ENCODE measurements around the gene HES6. TPM values are rescaled to one million over a fixed set of nuclear protein-coding genes. Genes with fewer than 3 reads are reported as not detected.
A peak's percentile ranks its signal among the peaks of the same experiment; 100 is the strongest.

Gene HES6
- total RNA-seq, 4 donors from 2014 or later = 10.2 to 17.0 (median 11.2) TPM

- H3K4me3 ChIP-seq = no peak overlapping the region
- intact Hi-C loops (cut with DNase I) = no loop called here
- TF ChIP-seq POLR2A (IDR thresholded peaks at IDR 0.05; ENCODE audit: low read depth) = no peak
- no peak for TF ChIP-seq CTCF (IDR thresholded peaks at IDR 0.05)
- H3K9me3 ChIP-seq = no peaks in the 10 kb centered on the region
- H3K36me3 ChIP-seq = no peaks in the 10 kb centered on the region
- peaks cover 12 to 39% (median 36%) of the 10 kb centered on the region in 4 donors for H3K4me1 ChIP-seq
- DNase-seq (ENCODE audit: extremely low spot score) = no peak
- 95% methylated on average over 7 of the region's 7 CpGs for WGBS
- H3K27ac ChIP-seq (replicated peaks in 1 of 4) = no peak overlapping the region
- H3K27me3 ChIP-seq = peaks cover 0 to 13% (median 0%) of the 10 kb centered on the region in 4 donors
Observed at GRCh38 chr2:238235856-238236255, 4.0 kb downstream of the HES6 start.

GRCh38 chr2:238235331-238235732 lies 4.5 kb downstream of the HES6 start:
- Histone ChIP-seq H3K4me3 (no peak overlapping the region), H3K36me3 (no peaks in the 10 kb centered on the region), H3K27me3 (peaks cover 0 to 9% (median 0%) of the 10 kb centered on the region in 4 donors), H3K4me1 (peaks cover 7 to 37% (median 36%) of the 10 kb centered on the region in 4 donors), H3K9me3 (no peaks in the 10 kb centered on the region), H3K27ac (replicated peaks in 1 of 4) (no peak overlapping the region)
- DNase-seq (ENCODE audit: extremely low spot score) = no peak
- intact Hi-C loops (cut with DNase I) = no loop called here
- 85% methylated on average over 11 of the region's 11 CpGs for WGBS
- TF ChIP-seq CTCF (IDR thresholded peaks at IDR 0.05) (no peak), EP300 (IDR thresholded peaks at IDR 0.05) (no peak), POLR2A (IDR thresholded peaks at IDR 0.05; ENCODE audit: low read depth) (no peak), POLR2AphosphoS5 (IDR thresholded peaks at IDR 0.05) (no peak)

DNA sequence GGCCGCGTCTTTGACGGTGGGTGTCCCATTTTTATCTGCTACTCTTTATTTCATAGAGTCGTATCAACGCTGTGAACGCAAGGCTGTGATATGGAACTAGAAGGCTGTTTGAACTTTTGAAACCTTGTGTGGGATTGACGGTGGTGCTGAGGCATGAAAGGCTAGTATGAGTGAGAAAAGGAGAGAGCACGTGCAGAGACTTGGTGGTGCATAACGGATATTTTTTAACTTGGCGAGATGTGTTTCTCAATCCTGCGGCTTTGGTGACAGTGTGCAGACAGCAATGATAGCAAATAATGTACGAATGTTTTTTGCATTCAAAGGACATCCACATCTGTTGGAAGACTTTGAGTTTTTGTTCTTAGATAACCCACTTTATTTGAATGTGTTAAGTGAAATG lies 6.2 kb downstream of the HES6 start:
- DNase-seq (ENCODE audit: extremely low spot score) = no peak
- intact Hi-C loops (cut with DNase I) = no loop called here
- Histone ChIP-seq H3K4me3 (no peak overlapping the region), H3K27ac (replicated peaks in 1 of 4) (no peak overlapping the region), H3K27me3 (peaks cover 0 to under 1% (median 0%) of the 10 kb centered on the region in 4 donors), H3K4me1 (peaks cover 0 to 36% (median 33%) of the 10 kb centered on the region in 4 donors), H3K36me3 (no peaks in the 10 kb centered on the region), H3K9me3 (no peaks in the 10 kb centered on the region)
- WGBS = 89% methylated on average over 12 of the region's 12 CpGs
- TF ChIP-seq POLR2AphosphoS5 (IDR thresholded peaks at IDR 0.05) (no peak), CTCF (IDR thresholded peaks at IDR 0.05) (no peak), EP300 (IDR thresholded peaks at IDR 0.05) (no peak), POLR2A (IDR thresholded peaks at IDR 0.05; ENCODE audit: low read depth) (no peak)

DNA sequence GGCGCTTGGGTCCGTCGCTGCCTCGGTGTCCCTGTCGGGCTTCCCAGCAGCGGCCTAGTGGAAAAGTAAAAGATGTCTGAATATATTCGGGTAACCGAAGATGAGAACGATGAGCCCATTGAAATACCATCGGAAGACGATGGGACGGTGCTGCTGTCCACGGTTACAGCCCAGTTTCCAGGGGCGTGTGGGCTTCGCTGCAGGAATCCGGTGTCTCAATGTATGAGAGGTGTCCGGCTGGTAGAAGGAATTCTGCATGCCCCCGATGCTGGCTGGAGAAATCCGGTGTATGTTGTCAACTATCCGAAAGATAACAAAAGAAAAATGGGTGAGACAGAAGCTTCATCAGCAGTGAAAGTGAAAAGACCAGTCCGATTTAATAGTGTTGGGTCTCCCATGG lies 8.0 kb downstream of the HES6 start:
- no peak for TF ChIP-seq CTCF (IDR thresholded peaks at IDR 0.05)
- TF ChIP-seq EP300 (IDR thresholded peaks at IDR 0.05) = no peak
- TF ChIP-seq POLR2AphosphoS5 (IDR thresholded peaks at IDR 0.05) = no peak
- no peak for TF ChIP-seq POLR2A (IDR thresholded peaks at IDR 0.05; ENCODE audit: low read depth)
- H3K4me3 ChIP-seq = peak overlapping the region; percentile 56 to 58 (median 56)
- H3K4me1 ChIP-seq = peaks cover 0 to 43% (median 35%) of the 10 kb centered on the region in 4 donors
- peaks cover 0 to 3% (median 0%) of the 10 kb centered on the region in 4 donors for H3K36me3 ChIP-seq
- peak overlapping the region in 1 of 4 donors; percentile 54 for H3K27ac ChIP-seq (replicated peaks in 1 of 4)
- no peaks in the 10 kb centered on the region for H3K9me3 ChIP-seq
- 61% methylated on average over 21 of the region's 21 CpGs for WGBS
- DNase-seq (ENCODE audit: extremely low spot score) = no peak
- no peaks in the 10 kb centered on the region for H3K27me3 ChIP-seq
- intact Hi-C loops (cut with DNase I) = no loop called here

GRCh38 chr2:238231251-238231793 lies 8.5 kb downstream of the HES6 start:
- 8% methylated on average over 45 of the region's 46 CpGs for WGBS
- Histone ChIP-seq H3K4me3 (peak overlapping the region; percentile 56 to 58 (median 56)), H3K36me3 (peaks cover 0 to 3% (median 0%) of the 10 kb centered on the region in 4 donors), H3K9me3 (no peaks in the 10 kb centered on the region), H3K27me3 (no peaks in the 10 kb centered on the region), H3K27ac (replicated peaks in 1 of 4) (peak overlapping the region; percentile 22 to 65 (median 48)), H3K4me1 (peaks cover 0 to 47% (median 40%) of the 10 kb centered on the region in 4 donors)
- TF ChIP-seq POLR2AphosphoS5 (IDR thresholded peaks at IDR 0.05) = peak; percentile 70 to 81
- TF ChIP-seq EP300 (IDR thresholded peaks at IDR 0.05) = no peak
- peak in 2 of 3 experiments; percentile 25 to 28 for TF ChIP-seq CTCF (IDR thresholded peaks at IDR 0.05)
- no peak for TF ChIP-seq POLR2A (IDR thresholded peaks at IDR 0.05; ENCODE audit: low read depth)
- intact Hi-C loops (cut with DNase I) = no loop called here
- DNase-seq (ENCODE audit: extremely low spot score) = peak; percentile 94
